Heart left ventricle (tissue), 13 donors: ENCODE data around the gene NCEH1.

Experiments
- POLR2A ChIP-seq, 2 donors: fragments of 450-650 bp; IDR thresholded peaks; one replicate each; pipeline ENCODE4 v1.6.1; 2017; ENCODE audit warnings: antibody characterized with exemption in 2 of 2, mild to moderate bottlenecking in 2 of 2, moderate library complexity in 2 of 2
- TF ChIP-seq, protein P1 (sequence below), 12 donors: fragments of 200-600 bp; sonication (generic) in 4 of 12; IDR thresholded peaks; one replicate each; pipeline versions ENCODE4 v1.5.0 to v1.8.0; 2018 to 2022; ENCODE audit warnings: antibody characterized with exemption in 12 of 12, mild to moderate bottlenecking in 5 of 12
- donor health status: ischemic (EF 13 %, LVEDD 7.1; RV severe dilation, severe dysfunction).
- donor health status: DM: no; HTN: yes; CAD: no.
- donor health status: DM: no; HTN: no; CAD: no.
- donor health status: ischemic (EF 25% LVEDD 6.9; RV normal size, moderate dysfunction).
- donor health status: ischemic (EF 25% LVEDD 5.7; RV mildly dilated, moderate dysfunction).
- donor health status: ischemic (EF 35%, LVEDD 5.7; RV mildly dilated, moderate dysfunction).
- donor health status: nonischemic (EF 11% LVEDD 7.7; RV severe dilation, severe dysfunction).
- donor health status: DM: yes; HTN: yes; CAD: no.
- donor health status: PGD.
- donor health status: ischemic (EF 29% LVEDD 5.4; RV normal size, mild dysfunction).
- donor health status: nonischemic (EF 23%, LVEDD 6.1; RV moderate dilation, normal function).

GRCh38 chr3:172717493-172718088 lies 6.7 kb upstream of the NCEH1 start:
- TF ChIP-seq, protein P1, sequence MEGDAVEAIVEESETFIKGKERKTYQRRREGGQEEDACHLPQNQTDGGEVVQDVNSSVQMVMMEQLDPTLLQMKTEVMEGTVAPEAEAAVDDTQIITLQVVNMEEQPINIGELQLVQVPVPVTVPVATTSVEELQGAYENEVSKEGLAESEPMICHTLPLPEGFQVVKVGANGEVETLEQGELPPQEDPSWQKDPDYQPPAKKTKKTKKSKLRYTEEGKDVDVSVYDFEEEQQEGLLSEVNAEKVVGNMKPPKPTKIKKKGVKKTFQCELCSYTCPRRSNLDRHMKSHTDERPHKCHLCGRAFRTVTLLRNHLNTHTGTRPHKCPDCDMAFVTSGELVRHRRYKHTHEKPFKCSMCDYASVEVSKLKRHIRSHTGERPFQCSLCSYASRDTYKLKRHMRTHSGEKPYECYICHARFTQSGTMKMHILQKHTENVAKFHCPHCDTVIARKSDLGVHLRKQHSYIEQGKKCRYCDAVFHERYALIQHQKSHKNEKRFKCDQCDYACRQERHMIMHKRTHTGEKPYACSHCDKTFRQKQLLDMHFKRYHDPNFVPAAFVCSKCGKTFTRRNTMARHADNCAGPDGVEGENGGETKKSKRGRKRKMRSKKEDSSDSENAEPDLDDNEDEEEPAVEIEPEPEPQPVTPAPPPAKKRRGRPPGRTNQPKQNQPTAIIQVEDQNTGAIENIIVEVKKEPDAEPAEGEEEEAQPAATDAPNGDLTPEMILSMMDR (IDR thresholded peaks at IDR 0.05), result peak in 6 of 12 donors; percentile 8 to 34 (median 24)
- TF ChIP-seq POLR2A (IDR thresholded peaks at IDR 0.05), result no peak
